ENCODE measurements around the gene PRKD2. TPM values are rescaled to one million over a fixed set of nuclear protein-coding genes. Genes with fewer than 3 reads are reported as not detected.

PRKD2 gene
- total RNA-seq, 1 donor from 2014 or later, result 58.9 TPM

DNA sequence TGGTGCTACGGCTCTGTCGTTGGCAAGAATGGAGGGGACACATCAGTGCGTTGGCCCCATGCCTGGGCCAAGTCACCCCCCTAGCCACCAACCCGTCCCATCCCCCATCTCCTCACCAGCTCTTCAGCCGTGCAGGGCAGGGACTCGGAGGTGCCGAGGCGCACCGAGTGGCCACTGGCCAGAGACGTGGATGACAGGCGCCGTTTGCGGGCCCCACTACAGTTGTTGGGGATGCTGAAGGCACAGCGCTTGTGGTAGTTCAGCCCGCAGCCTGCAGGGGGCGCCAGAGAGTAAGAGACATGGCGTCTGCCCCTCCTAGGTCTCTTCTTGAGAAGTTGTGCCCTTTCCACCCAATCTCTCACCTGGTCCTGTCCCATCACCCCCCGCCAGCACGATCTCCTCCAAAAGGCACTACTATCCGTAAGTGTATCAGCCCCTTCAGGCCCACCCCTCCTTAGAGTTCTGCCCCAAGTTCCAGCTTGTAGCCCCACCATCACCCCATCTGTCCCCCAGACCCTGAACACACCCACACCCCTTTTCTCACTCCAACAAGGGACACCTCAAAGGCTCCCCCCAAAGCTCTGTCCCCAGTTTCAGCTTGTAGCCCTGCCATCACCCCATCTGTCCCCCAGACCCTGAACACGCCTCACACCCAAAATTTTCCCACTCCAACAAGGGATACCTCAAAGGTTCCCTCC, 12.4 kb downstream of the PRKD2 start:
- intact Hi-C loops (cut with DNase I), result no loop called here
- no peak overlapping the region for H3K27ac ChIP-seq
- no peaks in the 10 kb centered on the region for H3K4me1 ChIP-seq
- DNase-seq (peak; percentile 90), ATAC-seq (peak; percentile 95)
- peaks cover 64% of the 10 kb centered on the region for H3K36me3 ChIP-seq
- H3K4me3 ChIP-seq, result no peak overlapping the region
- no peaks in the 10 kb centered on the region for H3K9me3 ChIP-seq
- TF ChIP-seq, protein P1, sequence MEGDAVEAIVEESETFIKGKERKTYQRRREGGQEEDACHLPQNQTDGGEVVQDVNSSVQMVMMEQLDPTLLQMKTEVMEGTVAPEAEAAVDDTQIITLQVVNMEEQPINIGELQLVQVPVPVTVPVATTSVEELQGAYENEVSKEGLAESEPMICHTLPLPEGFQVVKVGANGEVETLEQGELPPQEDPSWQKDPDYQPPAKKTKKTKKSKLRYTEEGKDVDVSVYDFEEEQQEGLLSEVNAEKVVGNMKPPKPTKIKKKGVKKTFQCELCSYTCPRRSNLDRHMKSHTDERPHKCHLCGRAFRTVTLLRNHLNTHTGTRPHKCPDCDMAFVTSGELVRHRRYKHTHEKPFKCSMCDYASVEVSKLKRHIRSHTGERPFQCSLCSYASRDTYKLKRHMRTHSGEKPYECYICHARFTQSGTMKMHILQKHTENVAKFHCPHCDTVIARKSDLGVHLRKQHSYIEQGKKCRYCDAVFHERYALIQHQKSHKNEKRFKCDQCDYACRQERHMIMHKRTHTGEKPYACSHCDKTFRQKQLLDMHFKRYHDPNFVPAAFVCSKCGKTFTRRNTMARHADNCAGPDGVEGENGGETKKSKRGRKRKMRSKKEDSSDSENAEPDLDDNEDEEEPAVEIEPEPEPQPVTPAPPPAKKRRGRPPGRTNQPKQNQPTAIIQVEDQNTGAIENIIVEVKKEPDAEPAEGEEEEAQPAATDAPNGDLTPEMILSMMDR (IDR thresholded peaks at IDR 0.05), result peak; percentile 98
- H3K27me3 ChIP-seq, result no peaks in the 10 kb centered on the region

DNA sequence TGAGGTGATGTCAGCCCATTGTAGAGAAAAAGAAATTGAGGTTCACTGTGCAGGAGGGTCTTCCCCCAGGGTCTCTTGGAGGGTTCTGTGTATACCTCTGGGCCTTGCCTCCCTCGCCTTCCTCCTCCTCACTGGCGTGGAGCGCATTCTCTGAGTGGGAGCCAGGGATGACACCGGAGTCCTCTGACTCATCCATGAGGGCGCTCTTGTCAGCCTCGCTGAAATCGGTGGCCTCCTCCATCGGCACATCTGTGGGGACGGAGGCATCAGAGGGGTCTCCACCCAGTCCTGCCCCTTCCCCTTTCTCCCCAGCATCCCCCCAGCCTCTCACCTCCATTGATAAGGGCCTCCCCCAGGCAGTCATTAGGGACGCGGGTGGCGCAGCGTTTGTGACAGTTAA, 16.2 kb downstream of the PRKD2 start:
- H3K27me3 ChIP-seq, result no peaks in the 10 kb centered on the region
- peaks cover 65% of the 10 kb centered on the region for H3K36me3 ChIP-seq
- ATAC-seq (no peak), DNase-seq (no peak)
- H3K4me3 ChIP-seq, result no peak overlapping the region
- peaks cover 4% of the 10 kb centered on the region for H3K4me1 ChIP-seq
- H3K9me3 ChIP-seq, result no peaks in the 10 kb centered on the region
- no peak overlapping the region for H3K27ac ChIP-seq
- TF ChIP-seq, protein P1 (IDR thresholded peaks at IDR 0.05), result no peak
- intact Hi-C loops (cut with DNase I), result no loop called here

DNA sequence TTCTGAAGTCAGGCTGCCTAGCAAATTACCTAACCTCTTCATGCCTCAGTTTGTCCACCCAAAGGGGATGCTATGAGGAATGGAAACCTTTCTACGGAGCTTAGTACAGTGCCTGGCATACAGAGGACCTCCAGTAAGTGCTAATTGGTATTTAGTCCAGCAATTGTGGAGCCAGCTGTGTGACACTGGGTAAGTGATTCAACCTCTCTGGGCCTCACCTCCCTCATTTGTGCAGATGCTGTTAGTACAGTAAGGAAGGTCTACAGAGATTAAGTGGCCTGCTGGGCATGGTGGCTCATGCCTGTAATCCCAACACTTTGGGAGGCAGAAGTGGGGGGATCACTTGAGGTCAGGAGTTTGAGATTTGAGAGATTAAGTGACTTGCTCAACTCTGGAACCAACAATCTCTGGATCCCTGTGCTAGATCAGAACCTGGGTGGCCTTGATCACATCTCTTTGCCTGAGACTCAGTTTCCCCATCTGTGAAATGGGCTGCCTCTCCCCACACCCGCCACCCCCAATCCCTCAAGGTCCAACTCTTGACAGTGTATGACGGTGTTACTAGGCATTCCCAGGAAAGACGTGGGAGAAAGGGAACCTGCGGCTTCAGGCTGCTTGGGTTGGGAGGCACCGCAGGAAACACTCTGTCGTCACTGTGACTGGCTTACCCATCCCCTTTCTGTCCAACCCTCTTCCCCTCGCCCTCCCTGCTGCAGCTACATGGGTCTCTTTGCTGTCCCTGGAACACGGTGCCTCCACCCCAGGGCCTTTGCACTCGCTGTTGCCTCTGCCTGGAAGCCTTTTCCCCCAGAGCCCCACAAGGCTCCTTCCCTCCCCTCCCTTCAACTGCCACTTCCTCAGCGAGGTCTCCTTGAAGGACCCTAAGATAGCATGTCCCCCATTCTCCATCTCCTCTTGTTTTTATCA, 18.3 kb downstream of the PRKD2 start:
- H3K9me3 ChIP-seq, result no peaks in the 10 kb centered on the region
- DNase-seq (no peak), ATAC-seq (no peak)
- peaks cover 4% of the 10 kb centered on the region for H3K4me1 ChIP-seq
- no peak overlapping the region for H3K4me3 ChIP-seq
- TF ChIP-seq, protein P1 (IDR thresholded peaks at IDR 0.05), result no peak
- intact Hi-C loops (cut with DNase I), result no loop called here
- no peaks in the 10 kb centered on the region for H3K27me3 ChIP-seq
- H3K36me3 ChIP-seq, result peaks cover 85% of the 10 kb centered on the region
- H3K27ac ChIP-seq, result no peak overlapping the region

DNA sequence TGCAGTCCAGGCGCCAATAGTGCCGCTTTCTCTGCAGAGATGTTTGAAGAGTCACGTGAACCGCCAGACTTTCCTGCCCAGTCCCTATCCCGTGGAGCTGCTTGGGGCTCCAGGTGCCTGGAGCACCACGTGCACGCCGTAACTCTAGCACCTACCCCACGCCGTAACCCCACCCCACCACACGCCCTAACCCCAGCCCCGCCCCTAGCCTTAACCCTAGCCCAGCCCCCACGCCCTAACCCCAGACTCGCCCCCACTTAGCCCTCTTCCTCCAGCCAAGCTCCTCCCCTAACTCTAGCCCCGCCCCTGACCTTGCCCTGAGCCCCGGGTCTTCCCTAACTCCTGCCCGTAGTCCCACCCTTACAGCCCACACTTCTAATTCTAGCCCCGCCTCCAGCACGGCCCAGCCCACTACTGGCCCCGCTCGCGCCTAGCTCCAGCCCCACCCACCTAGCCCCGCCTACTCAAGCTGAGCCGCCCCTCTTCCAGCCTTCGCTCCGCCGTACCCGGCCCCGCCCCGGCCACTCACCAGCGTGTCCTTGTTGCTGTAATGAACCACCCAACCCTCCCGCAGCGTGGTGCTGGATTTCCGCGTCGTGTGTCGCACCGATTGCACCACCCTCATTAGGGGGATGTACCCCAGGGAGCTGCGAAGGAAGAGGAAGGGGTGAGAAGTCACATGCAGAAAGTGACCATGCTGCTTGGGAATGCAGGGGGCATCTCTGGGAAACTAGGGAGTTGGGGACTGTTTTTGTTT, 19.5 kb downstream of the PRKD2 start:
- DNase-seq (peak; percentile 97), ATAC-seq (peak; percentile 97)
- Histone ChIP-seq H3K27ac (no peak overlapping the region), H3K36me3 (peaks cover 87% of the 10 kb centered on the region), H3K9me3 (no peaks in the 10 kb centered on the region), H3K4me1 (peaks cover 4% of the 10 kb centered on the region), H3K4me3 (peak overlapping the region; percentile 12), H3K27me3 (no peaks in the 10 kb centered on the region)
- intact Hi-C loops (cut with DNase I), result no loop called here
- TF ChIP-seq, protein P1 (IDR thresholded peaks at IDR 0.05), result no peak

DNA sequence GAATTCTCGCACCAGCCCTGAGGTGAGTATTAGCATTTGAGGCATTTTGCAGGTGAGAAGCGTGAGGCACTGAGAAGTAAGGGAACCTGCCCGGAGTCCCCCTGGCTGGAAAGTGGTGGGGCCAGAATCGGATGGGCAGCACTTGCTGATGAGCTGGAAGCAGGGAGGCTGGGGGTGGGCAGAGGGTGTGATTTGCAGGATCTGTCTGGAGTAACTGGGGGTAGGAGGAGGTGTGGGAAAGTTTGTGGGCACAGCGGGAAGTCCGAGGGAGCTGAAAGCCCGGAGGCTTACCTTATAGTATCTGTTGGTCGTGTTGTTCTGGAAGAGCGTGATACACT, 20.1 kb downstream of the PRKD2 start:
- Histone ChIP-seq H3K36me3 (peaks cover 87% of the 10 kb centered on the region), H3K27me3 (no peaks in the 10 kb centered on the region), H3K4me3 (no peak overlapping the region), H3K27ac (no peak overlapping the region), H3K4me1 (peaks cover 4% of the 10 kb centered on the region), H3K9me3 (no peaks in the 10 kb centered on the region)
- ATAC-seq, result no peak
- TF ChIP-seq, protein P1 (IDR thresholded peaks at IDR 0.05), result no peak
- intact Hi-C loops (cut with DNase I), result no loop called here
- no peak for DNase-seq

Measured in upper lobe of right lung (tissue), 1 donor.